ENCODE data around the gene NDST3.

NDST3 gene

GRCh38 chr4:118171381-118171780, 137.1 kb downstream of the NDST3 start:
- DNase-seq (ENCODE audit: low spot score) (no peak), ATAC-seq (ENCODE audit: low read depth) (no peak)
- Histone ChIP-seq H3K4me3 (ENCODE audit: severe bottlenecking) (no peak overlapping the region), H3K9me3 (ENCODE audit: severe bottlenecking) (no peaks in the 10 kb centered on the region), H3K36me3 (ENCODE audit: low read depth) (no peaks in the 10 kb centered on the region), H3K27me3 (ENCODE audit: insufficient read depth, poor library complexity, severe bottlenecking) (no peaks in the 10 kb centered on the region), H3K27ac (ENCODE audit: poor library complexity, severe bottlenecking) (no peak overlapping the region), H3K4me1 (ENCODE audit: insufficient read depth, poor library complexity, severe bottlenecking) (no peaks in the 10 kb centered on the region)
- TF ChIP-seq, protein P1, sequence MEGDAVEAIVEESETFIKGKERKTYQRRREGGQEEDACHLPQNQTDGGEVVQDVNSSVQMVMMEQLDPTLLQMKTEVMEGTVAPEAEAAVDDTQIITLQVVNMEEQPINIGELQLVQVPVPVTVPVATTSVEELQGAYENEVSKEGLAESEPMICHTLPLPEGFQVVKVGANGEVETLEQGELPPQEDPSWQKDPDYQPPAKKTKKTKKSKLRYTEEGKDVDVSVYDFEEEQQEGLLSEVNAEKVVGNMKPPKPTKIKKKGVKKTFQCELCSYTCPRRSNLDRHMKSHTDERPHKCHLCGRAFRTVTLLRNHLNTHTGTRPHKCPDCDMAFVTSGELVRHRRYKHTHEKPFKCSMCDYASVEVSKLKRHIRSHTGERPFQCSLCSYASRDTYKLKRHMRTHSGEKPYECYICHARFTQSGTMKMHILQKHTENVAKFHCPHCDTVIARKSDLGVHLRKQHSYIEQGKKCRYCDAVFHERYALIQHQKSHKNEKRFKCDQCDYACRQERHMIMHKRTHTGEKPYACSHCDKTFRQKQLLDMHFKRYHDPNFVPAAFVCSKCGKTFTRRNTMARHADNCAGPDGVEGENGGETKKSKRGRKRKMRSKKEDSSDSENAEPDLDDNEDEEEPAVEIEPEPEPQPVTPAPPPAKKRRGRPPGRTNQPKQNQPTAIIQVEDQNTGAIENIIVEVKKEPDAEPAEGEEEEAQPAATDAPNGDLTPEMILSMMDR (IDR thresholded peaks at IDR 0.05; ENCODE audit: poor library complexity, severe bottlenecking), result no peak

- Histone ChIP-seq H3K36me3 (ENCODE audit: low read depth) (no peaks in the 10 kb centered on the region), H3K9me3 (ENCODE audit: severe bottlenecking) (no peaks in the 10 kb centered on the region), H3K27ac (ENCODE audit: poor library complexity, severe bottlenecking) (no peak overlapping the region), H3K27me3 (ENCODE audit: insufficient read depth, poor library complexity, severe bottlenecking) (no peaks in the 10 kb centered on the region), H3K4me1 (ENCODE audit: insufficient read depth, poor library complexity, severe bottlenecking) (no peaks in the 10 kb centered on the region), H3K4me3 (ENCODE audit: severe bottlenecking) (no peak overlapping the region)
- ATAC-seq (ENCODE audit: low read depth) (no peak), DNase-seq (ENCODE audit: low spot score) (no peak)
- TF ChIP-seq, protein P1 (IDR thresholded peaks at IDR 0.05; ENCODE audit: poor library complexity, severe bottlenecking), result no peak
Measured at GRCh38 chr4:118173126-118173525, 138.8 kb downstream of the NDST3 start.

- DNase-seq (ENCODE audit: low spot score) (no peak), ATAC-seq (ENCODE audit: low read depth) (0 out of 3 replicates have a peak, but pooled peaks have one; percentile 36)
- H3K9me3 ChIP-seq (ENCODE audit: severe bottlenecking), result no peaks in the 10 kb centered on the region
- no peak overlapping the region for H3K27ac ChIP-seq (ENCODE audit: poor library complexity, severe bottlenecking)
- TF ChIP-seq, protein P1 (IDR thresholded peaks at IDR 0.05; ENCODE audit: poor library complexity, severe bottlenecking), result no peak
- no peaks in the 10 kb centered on the region for H3K36me3 ChIP-seq (ENCODE audit: low read depth)
- H3K27me3 ChIP-seq (ENCODE audit: insufficient read depth, poor library complexity, severe bottlenecking), result no peaks in the 10 kb centered on the region
- no peaks in the 10 kb centered on the region for H3K4me1 ChIP-seq (ENCODE audit: insufficient read depth, poor library complexity, severe bottlenecking)
- H3K4me3 ChIP-seq (ENCODE audit: severe bottlenecking), result no peak overlapping the region
Measured at GRCh38 chr4:118173956-118174725, 139.9 kb downstream of the NDST3 start.

DNA sequence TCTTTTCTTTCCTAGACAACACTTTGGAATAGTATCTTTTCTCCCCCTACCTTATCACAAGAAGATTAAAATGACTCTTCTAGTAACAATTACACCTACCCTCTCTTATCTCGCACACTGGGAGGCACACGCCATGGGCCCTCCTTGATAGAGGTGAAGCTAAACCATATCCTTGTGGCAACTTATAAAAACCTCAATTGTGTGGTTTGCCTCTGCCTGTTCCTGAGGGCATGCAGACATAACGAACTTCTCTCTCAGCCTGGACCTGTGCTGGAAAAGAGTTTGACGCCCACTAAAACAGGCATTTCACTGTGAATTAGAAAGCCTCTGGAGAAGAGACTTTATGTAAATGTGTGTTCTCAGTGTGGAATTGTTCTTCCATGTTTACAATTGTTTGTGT, 141.2 kb downstream of the NDST3 start:
- TF ChIP-seq, protein P1 (IDR thresholded peaks at IDR 0.05; ENCODE audit: poor library complexity, severe bottlenecking), result no peak
- Histone ChIP-seq H3K36me3 (ENCODE audit: low read depth) (no peaks in the 10 kb centered on the region), H3K27me3 (ENCODE audit: insufficient read depth, poor library complexity, severe bottlenecking) (no peaks in the 10 kb centered on the region), H3K9me3 (ENCODE audit: severe bottlenecking) (no peaks in the 10 kb centered on the region), H3K27ac (ENCODE audit: poor library complexity, severe bottlenecking) (no peak overlapping the region), H3K4me1 (ENCODE audit: insufficient read depth, poor library complexity, severe bottlenecking) (no peaks in the 10 kb centered on the region), H3K4me3 (ENCODE audit: severe bottlenecking) (no peak overlapping the region)
- no peak for DNase-seq (ENCODE audit: low spot score)
- no peak for ATAC-seq (ENCODE audit: low read depth)

DNA sequence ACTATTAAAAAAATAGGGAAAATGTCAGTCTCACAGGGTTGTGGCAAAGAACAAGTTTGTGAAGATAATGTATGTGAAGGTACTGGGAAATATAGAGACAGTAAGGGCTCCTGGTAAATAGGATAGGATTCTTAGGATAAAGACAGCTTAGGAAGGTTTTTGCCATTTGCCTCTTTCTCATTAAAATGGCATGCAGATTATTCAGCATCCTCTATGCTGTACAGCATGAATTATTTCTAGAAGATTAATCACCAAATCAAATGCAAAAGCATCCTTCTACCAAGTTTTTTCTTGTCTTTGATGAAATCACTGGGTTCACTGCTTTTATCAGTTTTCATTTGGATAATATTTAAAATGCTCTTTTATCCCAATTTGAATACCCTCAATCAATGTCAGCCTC, 142.8 kb downstream of the NDST3 start:
- no peak overlapping the region for H3K27ac ChIP-seq (ENCODE audit: poor library complexity, severe bottlenecking)
- no peaks in the 10 kb centered on the region for H3K9me3 ChIP-seq (ENCODE audit: severe bottlenecking)
- no peak for ATAC-seq (ENCODE audit: low read depth)
- no peaks in the 10 kb centered on the region for H3K27me3 ChIP-seq (ENCODE audit: insufficient read depth, poor library complexity, severe bottlenecking)
- H3K36me3 ChIP-seq (ENCODE audit: low read depth), result no peaks in the 10 kb centered on the region
- TF ChIP-seq, protein P1 (IDR thresholded peaks at IDR 0.05; ENCODE audit: poor library complexity, severe bottlenecking), result no peak
- no peaks in the 10 kb centered on the region for H3K4me1 ChIP-seq (ENCODE audit: insufficient read depth, poor library complexity, severe bottlenecking)
- H3K4me3 ChIP-seq (ENCODE audit: severe bottlenecking), result no peak overlapping the region
- DNase-seq (ENCODE audit: low spot score), result no peak

Measured in RWPE2 (cell line).